Chondrocyte (in vitro differentiated cells): ENCODE measurements around the gene PSPN. TPM values are rescaled to one million over a fixed set of nuclear protein-coding genes. Genes with fewer than 3 reads are reported as not detected.
A peak's percentile ranks its signal among the peaks of the same experiment; 100 is the strongest.

Experiments
- DNase-seq: peaks from one replicate; pipeline ENCODE4 v3.0.0; 2021; ENCODE audit warnings: mixed read lengths, low spot score
- H3K27ac Mint-ChIP-seq: one replicate; pipeline ENCODE4 v1.8.0; 2021; ENCODE audit warnings: mild to moderate bottlenecking, moderate library complexity, mixed read lengths; ENCODE audit not compliant: unreplicated experiment
- H3K27me3 Mint-ChIP-seq: 2 replicates; pipeline ENCODE4 v1.8.0; 2021; ENCODE audit warnings: low read depth, mixed read lengths
- H3K36me3 Mint-ChIP-seq: 2 replicates; pipeline ENCODE4 v1.8.0; 2021; ENCODE audit warnings: low read depth, mixed read lengths
- H3K4me1 Mint-ChIP-seq: 2 replicates; pipeline ENCODE4 v1.8.0; 2021; ENCODE audit warnings: low read depth, mild to moderate bottlenecking, mixed read lengths
- H3K4me3 Mint-ChIP-seq: one replicate; pipeline ENCODE4 v1.8.0; 2021; ENCODE audit warnings: mild to moderate bottlenecking, moderate library complexity, mixed read lengths; ENCODE audit not compliant: unreplicated experiment
- H3K9me3 Mint-ChIP-seq: 2 replicates; pipeline ENCODE4 v1.8.0; 2021; ENCODE audit warnings: low read depth, mixed read lengths
- CTCF ChIP-seq: fragments of 200-600 bp; sonication (generic); IDR thresholded peaks from 2 replicates; pipeline ENCODE4 v1.5.0; 2021; ENCODE audit warnings: antibody characterized with exemption, mild to moderate bottlenecking, moderate library complexity
- long read RNA-seq: library from polyadenylated mRNA; stranded (forward); transcript quantifications from one replicate; pipeline ENCODE4 v2.0.0, GENCODE V29; 2021
- total RNA-seq: library from RNA; stranded (reverse); gene quantifications from 3 replicates; pipeline ENCODE4 v1.2.1, GENCODE V29; 2021

The PSPN gene
- 2.8 to 3.4 TPM (median 3.1 TPM) in 3 replicates for total RNA-seq
- long read RNA-seq, partial matches to known transcripts = 0 of 1 reads
- long read RNA-seq, other reads (novel, unspliced or antisense) = 0 of 1 reads

- TF ChIP-seq CTCF = no peak
- Mint-ChIP-seq H3K4me3 (no peak within 1 kb of the TSS), H3K36me3 (peaks cover 11% of the 10 kb centered on the region), H3K9me3 (peaks cover 3% of the 10 kb centered on the region), H3K27ac (peak within 1 kb of the TSS; percentile 71), H3K4me1 (peaks cover 43% of the 10 kb centered on the region), H3K27me3 (no peaks in the 10 kb centered on the region)
- no peak for DNase-seq
Measured at GRCh38 chr19:6375411-6376010, at the start of gene PSPN. Gene PSPN, minus strand, starts transcription at chr19:6375933. Its CDS starts 84 bp downstream, at chr19:6375849.

GRCh38 chr19:6424939-6425731 lies 49.4 kb upstream of the PSPN start:
- Mint-ChIP-seq H3K4me3 (peak overlapping the region; percentile 65), H3K9me3 (no peaks in the 10 kb centered on the region), H3K27me3 (peaks cover 1% of the 10 kb centered on the region), H3K36me3 (peaks cover 3% of the 10 kb centered on the region), H3K27ac (peak overlapping the region; percentile 95), H3K4me1 (peaks cover 28% of the 10 kb centered on the region)
- DNase-seq = peak; percentile 100
- TF ChIP-seq CTCF = peak; percentile 2

GRCh38 chr19:6424195-6424938 lies 48.6 kb upstream of the PSPN start, which contains the start of gene KHSRP:
Gene KHSRP, minus strand, starts transcription at chr19:6424811. Its CDS starts 110 bp downstream, at chr19:6424701.
- Mint-ChIP-seq H3K4me3 (peak within 1 kb of the TSS; percentile 85), H3K27ac (peak within 1 kb of the TSS; percentile 95), H3K36me3 (peaks cover 6% of the 10 kb centered on the region), H3K4me1 (peaks cover 28% of the 10 kb centered on the region), H3K9me3 (no peaks in the 10 kb centered on the region), H3K27me3 (no peaks in the 10 kb centered on the region)
- DNase-seq = no peak
- no peak for TF ChIP-seq CTCF

- peak overlapping the region; percentile 85 for H3K4me3 Mint-ChIP-seq
- H3K36me3 Mint-ChIP-seq = peaks cover 7% of the 10 kb centered on the region
- peak overlapping the region; percentile 91 for H3K27ac Mint-ChIP-seq
- H3K9me3 Mint-ChIP-seq = no peaks in the 10 kb centered on the region
- TF ChIP-seq CTCF = no peak
- no peaks in the 10 kb centered on the region for H3K27me3 Mint-ChIP-seq
- DNase-seq = no peak
- peaks cover 28% of the 10 kb centered on the region for H3K4me1 Mint-ChIP-seq
Measured at GRCh38 chr19:6423499-6424194, 47.9 kb upstream of the PSPN start.
